IPS-18a (cell line): ENCODE measurements around the gene PAQR5.
"Not testable (repeated sequence)": the region's sequence is repeated elsewhere in the genome, so short reads cannot be mapped to it uniquely, and the experiment has no call there.

ENCODE experiments used
- H3K27ac ChIP-seq: one replicate; pipeline ENCODE4 v1.5.1; 2013; ENCODE audit warnings: low read length
- H3K27me3 ChIP-seq: one replicate; pipeline ENCODE4 v1.6.1; 2013; ENCODE audit warnings: mild to moderate bottlenecking, low read length; ENCODE audit not compliant: control insufficient read depth, insufficient read depth
- H3K36me3 ChIP-seq: one replicate; pipeline ENCODE4 v1.6.1; 2013; ENCODE audit warnings: low read depth, low read length; ENCODE audit not compliant: control insufficient read depth
- H3K4me1 ChIP-seq: one replicate; pipeline ENCODE4 v1.6.1; 2013; ENCODE audit warnings: low read depth, low read length; ENCODE audit not compliant: control insufficient read depth
- H3K4me3 ChIP-seq: one replicate; pipeline ENCODE4 v1.5.1; 2013; ENCODE audit warnings: low read length
- H3K9ac ChIP-seq: one replicate; pipeline ENCODE4 v1.6.1; 2013; ENCODE audit warnings: mild to moderate bottlenecking, low read length, moderate library complexity
- H3K9me3 ChIP-seq: one replicate; pipeline ENCODE4 v1.6.1; 2013; ENCODE audit warnings: low read depth, low read length; ENCODE audit not compliant: control insufficient read depth

Gene PAQR5

DNA sequence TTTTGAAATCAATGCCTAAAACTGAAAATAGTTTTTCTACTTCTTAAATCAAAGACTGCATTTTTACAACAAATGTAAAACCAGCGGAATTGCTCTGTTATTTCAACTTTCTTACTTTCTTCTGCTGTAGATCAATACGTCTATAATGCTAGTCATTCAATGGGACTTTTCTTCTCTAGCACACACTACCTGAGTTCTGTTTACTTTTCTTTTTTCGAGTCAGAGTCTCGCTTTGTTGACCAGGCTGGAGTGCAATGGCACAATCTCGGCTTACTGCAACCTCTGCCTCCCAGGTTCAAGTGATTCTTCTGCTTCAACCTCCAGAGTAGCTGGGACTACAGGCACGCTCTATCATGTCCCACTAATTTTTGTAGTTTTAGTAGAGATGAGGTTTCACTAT lies 74.7 kb downstream of the PAQR5 start:
- Histone ChIP-seq H3K4me1 (no peaks in the 10 kb centered on the region), H3K27ac (no peak overlapping the region), H3K4me3 (no peak overlapping the region), H3K27me3 (no peaks in the 10 kb centered on the region), H3K9ac (no peak overlapping the region), H3K9me3 (no peaks in the 10 kb centered on the region), H3K36me3 (no peaks in the 10 kb centered on the region)

DNA sequence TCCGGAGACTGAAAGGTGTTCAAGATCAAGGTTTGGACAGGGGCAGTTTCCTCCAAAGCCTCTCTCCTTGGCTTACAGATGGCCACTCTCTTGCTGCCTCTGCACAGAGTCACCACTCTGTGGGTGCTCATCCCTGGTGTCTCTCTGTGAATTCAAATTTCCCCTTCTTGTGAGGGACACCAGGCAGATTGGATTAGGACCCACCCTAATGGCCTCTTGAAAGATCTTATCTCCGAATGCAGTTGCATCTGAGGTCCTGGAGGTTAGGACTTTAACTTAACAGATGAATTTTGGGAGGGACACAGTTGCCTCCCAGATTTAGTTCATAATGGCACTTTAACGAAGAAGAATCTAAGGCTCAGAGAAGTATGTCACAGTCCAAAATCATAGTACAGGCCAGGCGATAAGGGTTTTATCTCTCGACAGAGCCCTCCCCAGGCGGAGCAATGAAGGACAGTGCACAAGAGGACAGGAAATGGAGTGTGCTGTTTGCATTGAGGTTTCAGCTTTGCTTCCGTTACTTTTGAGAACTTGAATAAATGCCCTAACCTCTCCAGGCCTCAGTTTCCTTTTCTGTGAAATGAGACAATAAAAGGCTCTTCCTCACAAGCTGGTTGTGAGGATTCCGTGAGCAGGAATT lies 76.6 kb downstream of the PAQR5 start:
- H3K36me3 ChIP-seq: no peaks in the 10 kb centered on the region

DNA sequence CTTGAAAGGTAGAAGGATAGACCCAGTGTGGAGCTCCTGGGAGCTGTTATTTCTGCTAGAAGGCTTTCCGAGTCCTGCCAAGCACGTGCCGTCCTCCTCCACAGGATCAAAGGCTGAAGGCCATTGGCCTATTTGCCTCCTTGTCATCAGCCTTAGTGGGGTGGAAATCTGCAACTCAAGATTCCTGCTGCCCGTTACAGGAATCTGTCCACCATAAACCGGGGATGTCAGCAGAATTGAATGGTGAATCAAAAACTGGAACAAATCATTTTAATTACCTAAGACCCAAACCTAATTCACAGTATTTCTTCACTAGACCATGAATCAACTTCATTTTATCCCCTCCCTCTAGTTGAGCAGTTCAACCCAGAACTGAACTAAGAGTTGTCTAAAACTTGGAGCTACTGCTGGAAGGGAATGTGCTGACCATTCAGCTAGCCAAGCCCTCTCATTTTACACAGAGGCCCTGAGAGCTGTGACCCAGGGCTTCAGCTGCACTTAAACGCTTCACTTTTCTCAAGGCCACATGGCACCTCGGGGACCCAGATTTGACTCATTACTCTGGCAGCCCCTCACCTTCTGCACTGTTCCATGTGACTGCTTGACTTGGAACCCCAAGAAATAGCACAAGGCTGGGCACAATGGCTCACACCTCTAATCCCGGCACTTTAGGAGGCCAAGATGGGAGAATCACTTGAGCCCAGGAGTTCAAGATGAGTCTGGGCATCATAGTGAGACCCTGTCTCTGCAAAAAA lies 78.7 kb downstream of the PAQR5 start:
- no peaks in the 10 kb centered on the region for H3K9me3 ChIP-seq
- H3K27ac ChIP-seq: no peak overlapping the region
- no peak overlapping the region for H3K9ac ChIP-seq
- H3K4me3 ChIP-seq: no peak overlapping the region
- H3K36me3 ChIP-seq: no peaks in the 10 kb centered on the region
- H3K27me3 ChIP-seq: no peaks in the 10 kb centered on the region
- no peaks in the 10 kb centered on the region for H3K4me1 ChIP-seq

More for the DNA sequence above, 76.6 kb downstream of the PAQR5 start:
- H3K27me3 ChIP-seq: no peaks in the 10 kb centered on the region
- no peak overlapping the region for H3K4me3 ChIP-seq
- no peaks in the 10 kb centered on the region for H3K4me1 ChIP-seq
- no peaks in the 10 kb centered on the region for H3K9me3 ChIP-seq
- no peak overlapping the region for H3K27ac ChIP-seq
- H3K9ac ChIP-seq: no peak overlapping the region

DNA sequence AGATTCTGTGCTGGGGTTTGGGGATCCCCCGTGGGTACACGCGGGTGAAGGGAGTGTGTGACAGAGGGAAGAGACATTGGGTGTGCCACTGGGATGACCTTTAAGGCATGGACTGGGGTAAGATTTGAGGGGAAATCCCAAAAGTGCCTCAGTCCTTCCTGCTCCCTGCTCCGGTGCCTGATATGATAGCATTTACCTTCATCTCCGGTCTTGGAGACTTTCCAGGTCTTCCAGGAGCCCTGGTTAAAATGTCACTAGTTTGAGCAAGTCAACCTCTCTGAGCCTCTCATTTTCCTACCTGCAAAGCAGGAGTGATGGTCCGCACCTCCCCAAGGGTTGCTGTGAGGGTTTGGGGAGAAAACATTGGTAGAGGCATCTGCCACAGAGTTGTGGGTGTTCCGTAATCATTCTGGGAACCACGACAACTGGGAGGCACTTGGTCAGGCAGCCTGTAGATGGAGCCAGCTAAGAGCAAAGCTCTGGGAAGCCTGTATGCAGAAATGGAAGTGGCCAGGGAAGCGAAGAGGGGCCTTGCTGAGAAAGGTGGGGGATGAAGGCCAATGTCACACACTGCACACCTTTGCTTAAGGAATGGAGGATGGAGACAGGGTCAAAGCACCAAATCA lies 81.5 kb downstream of the PAQR5 start:
- H3K27ac ChIP-seq: no peak overlapping the region
- H3K4me3 ChIP-seq: no peak overlapping the region
- H3K27me3 ChIP-seq: no peaks in the 10 kb centered on the region
- H3K4me1 ChIP-seq: no peaks in the 10 kb centered on the region
- no peaks in the 10 kb centered on the region for H3K36me3 ChIP-seq
- no peaks in the 10 kb centered on the region for H3K9me3 ChIP-seq
- no peak overlapping the region for H3K9ac ChIP-seq

DNA sequence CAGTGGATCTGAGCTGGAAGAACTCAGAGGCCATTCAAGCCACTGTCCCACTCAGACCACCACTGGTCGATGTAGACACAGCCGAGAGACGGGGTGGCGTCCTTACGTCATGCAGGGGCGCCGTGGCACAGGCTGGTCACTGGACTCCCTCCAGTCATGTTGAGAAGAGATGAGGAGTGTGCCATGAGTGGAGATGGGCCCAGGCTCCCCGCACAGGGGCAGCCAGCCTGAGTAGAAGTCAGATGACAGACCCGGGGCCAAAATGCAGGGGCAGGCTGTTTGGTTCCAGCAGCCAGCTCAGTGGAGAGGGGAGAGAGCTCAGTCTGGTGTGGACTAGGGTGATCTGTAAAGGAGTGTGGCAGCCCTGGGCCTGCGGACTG lies 82.0 kb downstream of the PAQR5 start:
- no peak overlapping the region for H3K27ac ChIP-seq
- H3K9ac ChIP-seq: no peak overlapping the region
- H3K4me3 ChIP-seq: no peak overlapping the region
- H3K36me3 ChIP-seq: no peaks in the 10 kb centered on the region
- H3K4me1 ChIP-seq: no peaks in the 10 kb centered on the region
- H3K27me3 ChIP-seq: no peaks in the 10 kb centered on the region
- H3K9me3 ChIP-seq: no peaks in the 10 kb centered on the region

DNA sequence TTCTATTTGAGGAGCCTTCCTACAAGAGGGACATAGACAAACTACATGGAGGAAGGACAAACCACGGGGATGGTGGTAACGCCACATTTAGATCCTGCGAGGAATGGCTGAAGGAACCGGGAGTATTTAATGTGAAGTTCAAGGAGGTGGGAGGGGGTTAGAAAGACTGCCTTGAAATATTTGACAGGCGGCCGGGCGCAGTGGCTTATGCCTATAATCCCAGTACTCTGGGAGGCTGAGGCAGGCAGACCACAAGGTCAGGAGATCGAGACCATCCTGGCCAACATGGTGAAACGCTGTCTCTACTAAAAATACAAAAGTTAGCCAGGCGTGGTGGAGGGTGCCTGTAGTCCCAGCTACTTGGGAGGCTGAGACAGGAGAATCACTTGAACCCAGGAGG lies 83.5 kb downstream of the PAQR5 start:
- not testable (repeated sequence) for H3K36me3 ChIP-seq, H3K27ac ChIP-seq, H3K27me3 ChIP-seq, H3K9me3 ChIP-seq, H3K4me3 ChIP-seq, H3K9ac ChIP-seq, H3K4me1 ChIP-seq

DNA sequence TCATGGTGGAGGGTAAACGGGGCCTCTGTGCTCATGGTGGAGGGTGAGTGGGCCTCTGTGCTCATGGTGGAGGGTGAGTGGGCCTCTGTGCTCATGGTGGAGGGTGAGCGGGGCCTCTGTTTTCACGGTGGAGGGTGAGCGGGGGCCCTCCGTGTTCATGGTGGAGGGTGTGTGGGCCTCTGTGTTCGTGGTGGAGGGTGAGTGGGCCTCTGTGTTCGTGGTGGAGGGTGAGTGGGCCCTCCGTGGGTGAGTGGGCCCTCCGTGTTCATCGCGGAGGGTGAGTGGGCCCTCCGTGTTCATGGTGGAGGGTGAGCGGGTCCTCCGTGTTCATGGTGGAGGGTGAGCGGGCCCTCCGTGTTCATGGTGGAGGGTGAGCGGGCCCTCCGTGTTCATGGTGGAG lies 85.4 kb downstream of the PAQR5 start:
- not testable (repeated sequence) for H3K4me3 ChIP-seq, H3K4me1 ChIP-seq, H3K9me3 ChIP-seq, H3K36me3 ChIP-seq, H3K27ac ChIP-seq, H3K9ac ChIP-seq, H3K27me3 ChIP-seq

DNA sequence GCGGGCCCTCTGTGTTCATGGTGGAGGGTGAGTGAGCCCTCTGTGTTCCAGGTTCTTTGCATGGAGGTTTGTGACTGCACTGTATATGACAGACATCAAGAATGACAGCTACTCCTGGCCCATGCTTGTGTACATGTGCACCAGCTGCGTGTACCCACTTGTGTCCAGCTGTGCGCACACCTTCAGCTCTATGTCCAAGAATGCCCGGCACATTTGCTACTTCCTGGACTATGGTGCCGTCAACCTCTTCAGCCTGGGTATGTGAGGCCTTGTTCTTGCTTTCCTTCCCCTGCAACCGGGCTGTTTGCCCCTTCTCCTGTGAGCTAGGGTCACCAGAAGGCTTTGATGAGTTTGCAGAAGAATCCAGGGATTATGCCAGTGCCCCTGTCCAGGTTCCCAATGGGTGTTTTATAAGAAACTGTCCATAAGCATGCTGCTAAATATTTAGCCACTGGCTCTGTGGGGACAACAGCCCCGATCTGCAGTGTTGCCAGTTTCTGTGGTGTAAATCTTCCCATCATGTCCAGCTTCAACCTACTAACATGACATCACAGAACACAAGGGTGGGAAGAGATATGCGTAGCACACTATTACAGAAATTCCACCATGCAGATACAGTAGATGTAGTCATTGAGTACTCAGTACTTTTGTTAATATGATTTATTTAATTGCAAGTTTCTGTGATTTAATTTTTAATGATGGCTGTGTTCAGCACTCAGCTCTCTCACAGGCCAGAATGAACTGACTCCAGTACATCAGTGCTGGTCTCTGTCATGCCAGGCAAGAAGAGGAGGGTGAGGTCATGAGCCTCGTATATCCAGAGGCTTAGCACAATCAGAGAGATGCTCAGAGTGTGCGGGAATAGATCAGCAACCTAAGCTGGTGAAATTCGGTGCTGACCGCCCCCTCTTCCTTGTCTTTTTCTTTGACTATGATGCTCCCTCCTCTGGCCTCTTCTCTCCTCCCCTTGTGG lies 86.2 kb downstream of the PAQR5 start:
- Histone ChIP-seq H3K27ac (no peak overlapping the region), H3K9me3 (no peaks in the 10 kb centered on the region), H3K9ac (no peak overlapping the region), H3K27me3 (no peaks in the 10 kb centered on the region), H3K36me3 (no peaks in the 10 kb centered on the region), H3K4me3 (no peak overlapping the region), H3K4me1 (no peaks in the 10 kb centered on the region)

DNA sequence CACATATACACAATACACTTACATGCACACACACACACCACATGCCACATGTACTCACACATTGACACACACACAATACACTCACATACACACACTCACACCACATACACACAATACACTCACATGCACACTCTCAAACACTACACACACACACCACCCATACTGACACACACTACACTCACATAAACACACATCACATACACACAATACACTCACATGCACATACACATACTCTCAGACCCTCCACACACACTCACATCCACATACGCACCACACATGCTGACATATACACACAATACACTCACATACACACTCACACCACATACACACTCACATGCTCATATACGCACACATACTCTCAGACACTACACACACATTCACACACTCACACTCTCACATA lies 87.1 kb downstream of the PAQR5 start:
- H3K36me3 ChIP-seq: no peaks in the 10 kb centered on the region

DNA sequence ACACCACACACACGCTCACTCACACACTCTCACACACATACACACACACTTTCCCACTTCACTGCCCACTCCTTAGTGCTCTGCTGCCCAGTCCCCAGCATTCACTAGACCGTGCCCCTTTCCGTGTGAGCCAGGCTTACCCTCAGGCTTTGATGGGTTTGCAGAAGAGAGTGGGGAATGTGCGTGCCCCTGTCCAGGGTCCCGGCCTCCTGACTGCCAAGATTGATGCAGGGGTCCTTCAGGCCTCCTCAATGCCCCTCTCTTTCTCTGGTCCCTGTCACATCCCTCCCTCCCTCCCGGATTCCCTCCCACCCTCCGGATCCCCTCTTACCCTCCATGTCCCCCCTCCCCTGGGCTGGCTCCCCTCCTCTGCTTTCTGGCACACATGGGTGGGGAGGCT lies 87.6 kb downstream of the PAQR5 start:
- H3K4me1 ChIP-seq: no peaks in the 10 kb centered on the region
- H3K27me3 ChIP-seq: no peaks in the 10 kb centered on the region
- H3K9ac ChIP-seq: no peak overlapping the region
- no peaks in the 10 kb centered on the region for H3K36me3 ChIP-seq
- H3K4me3 ChIP-seq: no peak overlapping the region
- no peak overlapping the region for H3K27ac ChIP-seq
- no peaks in the 10 kb centered on the region for H3K9me3 ChIP-seq

More for the DNA sequence above, 87.1 kb downstream of the PAQR5 start:
- H3K27me3 ChIP-seq: no peaks in the 10 kb centered on the region
- no peaks in the 10 kb centered on the region for H3K4me1 ChIP-seq
- no peaks in the 10 kb centered on the region for H3K9me3 ChIP-seq
- H3K4me3 ChIP-seq: no peak overlapping the region
- no peak overlapping the region for H3K27ac ChIP-seq
- H3K9ac ChIP-seq: no peak overlapping the region

DNA sequence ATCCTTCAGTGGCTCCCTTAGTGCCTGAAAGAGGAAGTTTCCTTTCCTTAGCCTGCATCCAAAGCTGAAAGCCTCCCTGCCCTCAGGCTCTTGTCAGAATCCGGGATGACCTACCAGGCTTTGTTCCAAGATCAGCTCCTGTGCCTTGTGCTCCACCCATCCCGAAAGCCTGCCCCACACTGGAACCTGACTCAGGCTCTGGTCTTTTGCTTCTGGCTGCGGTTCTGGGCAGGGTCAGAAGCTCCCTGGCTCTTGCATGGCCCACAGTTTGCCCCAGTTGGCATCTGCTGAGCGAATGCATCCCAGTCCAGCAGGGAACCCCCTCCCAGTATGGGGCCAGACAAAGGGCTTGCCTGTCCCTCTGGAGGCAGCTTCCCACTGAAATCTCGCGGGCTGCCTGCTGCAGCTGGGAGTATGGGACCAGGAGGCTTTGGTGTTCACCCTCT lies 89.6 kb downstream of the PAQR5 start:
- H3K27ac ChIP-seq: no peak overlapping the region

More for the DNA sequence above, 89.6 kb downstream of the PAQR5 start:
- H3K9ac ChIP-seq: no peak overlapping the region
- H3K4me1 ChIP-seq: no peaks in the 10 kb centered on the region
- no peaks in the 10 kb centered on the region for H3K27me3 ChIP-seq
- H3K9me3 ChIP-seq: no peaks in the 10 kb centered on the region
- H3K36me3 ChIP-seq: no peaks in the 10 kb centered on the region
- no peak overlapping the region for H3K4me3 ChIP-seq
